HepG2 (cell line): ENCODE measurements around the gene FMNL1. TPM values are rescaled to one million over a fixed set of nuclear protein-coding genes. Genes with fewer than 3 reads are reported as not detected.

Source experiments
- CBX1 ChIP-seq: IDR thresholded peaks from one replicate; pipeline ENCODE4 v1.6.1; 2016; ENCODE audit warnings: antibody characterized with exemption, low read depth
- DDIT3 ChIP-seq: sonication (generic); formaldehyde crosslinking; IDR thresholded peaks from 2 replicates; pipeline ENCODE4 v1.4.0; 2020; ENCODE audit warnings: mild to moderate bottlenecking, missing genetic modification reagents
- KLF11 ChIP-seq: IDR thresholded peaks from 2 replicates; pipeline ENCODE4 v1.6.1; 2016; ENCODE audit warnings: missing compliant biosample characterization
- MAZ ChIP-seq, 2 experiments: sonication (generic) in 1 of 2; formaldehyde crosslinking in 1 of 2; IDR thresholded peaks; 2 replicates each; pipeline versions ENCODE4 v1.5.0 to v1.6.1; 2012 to 2020; ENCODE audit warnings: low read depth in 2 of 2, mild to moderate bottlenecking in 2 of 2, borderline replicate concordance in 1 of 2, improper control_type of control experiment in 1 of 2, low read length in 1 of 2, missing genetic modification reagents in 1 of 2, moderate library complexity in 1 of 2
- MEF2D ChIP-seq: sonication (generic); formaldehyde crosslinking; IDR thresholded peaks from 2 replicates; pipeline ENCODE4 v1.5.1; 2020; ENCODE audit warnings: mild to moderate bottlenecking, missing genetic modification reagents
- NKX3-1 ChIP-seq: sonication (generic); formaldehyde crosslinking; IDR thresholded peaks from 2 replicates; pipeline ENCODE4 v1.5.0; 2020; ENCODE audit warnings: missing genetic modification reagents
- NONO ChIP-seq, 2 experiments: fragments of 450-650 bp in 1 of 2; sonication (generic) in 1 of 2; formaldehyde crosslinking in 1 of 2; IDR thresholded peaks in 1 of 2; conservative IDR thresholded peaks in 1 of 2; 2 replicates each; pipeline versions ENCODE4 v1.6.1 to v1.8.0; 2017 to 2022; ENCODE audit warnings: mild to moderate bottlenecking in 1 of 2, missing genetic modification reagents in 1 of 2, moderate library complexity in 1 of 2
- PHF5A ChIP-seq: IDR thresholded peaks from one replicate; pipeline ENCODE4 v1.6.1; 2018; ENCODE audit warnings: low read depth, missing genetic modification reagents; ENCODE audit not compliant: unreplicated experiment
- POGZ ChIP-seq: sonication (generic); formaldehyde crosslinking; IDR thresholded peaks from 2 replicates; pipeline ENCODE4 v1.4.0; 2020; ENCODE audit warnings: mild to moderate bottlenecking, missing genetic modification reagents
- SP2 ChIP-seq: sonication (generic); formaldehyde crosslinking; IDR thresholded peaks from 2 replicates; pipeline ENCODE4 v1.5.1; 2020; ENCODE audit warnings: mild to moderate bottlenecking, missing genetic modification reagents
- SP5 ChIP-seq: IDR thresholded peaks from 2 replicates; pipeline ENCODE4 v1.6.1; 2016; ENCODE audit warnings: low read depth, borderline replicate concordance
- TARDBP ChIP-seq: sonication (generic); formaldehyde crosslinking; IDR thresholded peaks from 2 replicates; pipeline ENCODE4 v1.8.0; 2022; ENCODE audit warnings: mild to moderate bottlenecking, missing genetic modification reagents
- TBP ChIP-seq: sonication (generic); formaldehyde crosslinking; IDR thresholded peaks from 2 replicates; pipeline ENCODE4 v1.5.0; 2020; ENCODE audit warnings: missing genetic modification reagents
- ZBTB37 ChIP-seq: sonication (generic); formaldehyde crosslinking; IDR thresholded peaks from 2 replicates; pipeline ENCODE4 v1.4.0; 2020; ENCODE audit warnings: mild to moderate bottlenecking, missing genetic modification reagents
- ZNF230 ChIP-seq: sonication (generic); formaldehyde crosslinking; IDR thresholded peaks from 2 replicates; pipeline ENCODE4 v1.4.0; 2020; ENCODE audit warnings: mild to moderate bottlenecking, missing genetic modification reagents
- ZNF326 ChIP-seq: sonication (generic); formaldehyde crosslinking; IDR thresholded peaks from 2 replicates; pipeline ENCODE4 v1.4.0; 2020; ENCODE audit warnings: missing genetic modification reagents, borderline replicate concordance
- ZNF432 ChIP-seq: sonication (generic); formaldehyde crosslinking; IDR thresholded peaks from 2 replicates; pipeline ENCODE4 v1.5.0; 2020; ENCODE audit warnings: missing genetic modification reagents, mild to moderate bottlenecking, borderline replicate concordance
- polyA plus RNA-seq, 8 experiments: library from polyadenylated mRNA; depleted of rRNA in 3 of 8; stranded (reverse) in 7 of 8; unstranded in 1 of 8; fragments of >200 nt; fragmentation: Illumina TruSeq in 4 of 8; extraction: Trizol in 4 of 8; gene quantifications; 2 replicates each; pipeline versions ENCODE4 v1.2.1 to v1.2.3, GENCODE V29; 2011 to 2016; ENCODE audit warnings: low read depth in 4 of 8, missing spikeins in 1 of 8, mixed read lengths in 1 of 8; ENCODE audit not compliant: insufficient read depth in 1 of 8
- total RNA-seq, 5 experiments: library from RNA; depleted of rRNA; stranded (reverse); fragments of >200 nt; fragmentation: Illumina TruSeq; extraction: Trizol; gene quantifications; 2 replicates each; pipeline ENCODE4 v1.2.3, GENCODE V29; 2016; ENCODE audit warnings: low read depth in 1 of 5
- TF ChIP-seq, protein P1 (sequence below): sonication (generic); formaldehyde crosslinking; IDR thresholded peaks from 2 replicates; pipeline ENCODE4 v1.8.1; 2022; ENCODE audit warnings: mild to moderate bottlenecking, missing genetic modification reagents
- TF ChIP-seq, protein P2 (sequence below): sonication (generic); formaldehyde crosslinking; IDR thresholded peaks from 2 replicates; pipeline ENCODE4 v1.8.1; 2023; ENCODE audit warnings: mild to moderate bottlenecking, inconsistent platforms, moderate library complexity, missing genetic modification reagents, borderline replicate concordance
- TF ChIP-seq, protein P3 (sequence below): sonication (generic); formaldehyde crosslinking; IDR thresholded peaks from 2 replicates; pipeline ENCODE4 v1.8.1; 2023; ENCODE audit warnings: mild to moderate bottlenecking, moderate library complexity, missing genetic modification reagents

The FMNL1 gene
- total and polyA plus RNA-seq, 2 of the 13 experiments (the other 11 are each of a cell fraction or from before 2014, with no cell fraction given), result 0.53 to 0.70 TPM

GRCh38 chr17:45231481-45232116, 9.9 kb downstream of the FMNL1 start (continued):
- TF ChIP-seq MAZ (IDR thresholded peaks at IDR 0.05; ENCODE audit: borderline replicate concordance, low read depth, low read length) (peak; percentile 59; the same call in 1 of the 2 replicates), MAZ (CRISPR knock-in tag; IDR thresholded peaks at IDR 0.05; ENCODE audit: low read depth) (0 out of 2 replicates have a peak, but pooled peaks have one; percentile 52), NONO (IDR thresholded peaks at IDR 0.05) (no peak), NONO (CRISPR knock-in tag; conservative IDR thresholded peaks at IDR 0.05) (0 out of 2 replicates have a peak, but pooled peaks have one; percentile 52), ZNF326 (CRISPR knock-in tag) (no peak), MEF2D (CRISPR knock-in tag) (no peak), ZNF230 (CRISPR knock-in tag) (no peak), ZBTB37 (CRISPR knock-in tag) (0 out of 2 replicates have a peak, but pooled peaks have one; percentile 58), NKX3-1 (CRISPR knock-in tag) (0 out of 2 replicates have a peak, but pooled peaks have one; percentile 24), DDIT3 (no peak), TBP (CRISPR knock-in tag) (no peak), TARDBP (CRISPR knock-in tag) (no peak), PHF5A (CRISPR knock-in tag) (no peak), ZNF432 (no peak), KLF11 (CRISPR knock-in tag) (0 out of 2 replicates have a peak, but pooled peaks have one; percentile 11), CBX1 (no peak), POGZ (CRISPR knock-in tag) (peak; percentile 46; the same call in 1 of the 2 replicates), SP5 (CRISPR knock-in tag) (no peak), SP2 (CRISPR knock-in tag) (no peak)
- TF ChIP-seq, protein P1, sequence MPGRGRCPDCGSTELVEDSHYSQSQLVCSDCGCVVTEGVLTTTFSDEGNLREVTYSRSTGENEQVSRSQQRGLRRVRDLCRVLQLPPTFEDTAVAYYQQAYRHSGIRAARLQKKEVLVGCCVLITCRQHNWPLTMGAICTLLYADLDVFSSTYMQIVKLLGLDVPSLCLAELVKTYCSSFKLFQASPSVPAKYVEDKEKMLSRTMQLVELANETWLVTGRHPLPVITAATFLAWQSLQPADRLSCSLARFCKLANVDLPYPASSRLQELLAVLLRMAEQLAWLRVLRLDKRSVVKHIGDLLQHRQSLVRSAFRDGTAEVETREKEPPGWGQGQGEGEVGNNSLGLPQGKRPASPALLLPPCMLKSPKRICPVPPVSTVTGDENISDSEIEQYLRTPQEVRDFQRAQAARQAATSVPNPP (CRISPR knock-in tag), result no peak
- TF ChIP-seq, protein P2, sequence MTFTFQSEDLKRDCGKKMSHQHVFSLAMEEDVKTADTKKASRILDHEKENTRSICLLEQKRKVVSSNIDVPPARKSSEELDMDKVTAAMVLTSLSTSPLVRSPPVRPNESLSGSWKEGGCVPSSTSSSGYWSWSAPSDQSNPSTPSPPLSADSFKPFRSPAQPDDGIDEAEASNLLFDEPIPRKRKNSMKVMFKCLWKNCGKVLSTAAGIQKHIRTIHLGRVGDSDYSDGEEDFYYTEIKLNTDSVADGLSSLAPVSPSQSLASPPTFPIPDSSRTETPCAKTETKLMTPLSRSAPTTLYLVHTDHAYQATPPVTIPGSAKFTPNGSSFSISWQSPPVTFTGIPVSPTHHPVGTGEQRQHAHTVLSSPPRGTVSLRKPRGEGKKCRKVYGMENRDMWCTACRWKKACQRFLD (CRISPR knock-in tag), result 0 out of 2 replicates have a peak, but pooled peaks have one; percentile 51
- TF ChIP-seq, protein P3, sequence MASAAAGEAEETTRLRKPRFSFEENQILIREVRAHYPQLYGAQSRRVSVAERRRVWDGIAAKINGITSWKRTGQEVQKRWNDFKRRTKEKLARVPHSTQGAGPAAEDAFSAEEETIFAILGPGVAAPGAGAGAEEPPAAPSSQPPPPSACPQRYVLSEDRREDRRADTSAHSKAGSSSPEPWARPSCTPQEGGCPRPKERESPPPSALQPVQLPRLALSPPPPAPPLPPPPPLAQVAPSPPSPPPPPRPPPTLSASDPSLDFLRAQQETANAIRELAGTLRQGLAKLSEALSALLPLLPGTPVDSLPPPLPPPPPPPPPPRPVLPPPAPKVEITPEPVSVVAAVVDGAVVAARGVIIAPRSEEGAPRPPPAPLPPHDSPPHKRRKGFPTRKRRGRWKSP (CRISPR knock-in tag), result no peak
